Left lung (tissue), 8 donors: Measurements from ENCODE around the gene SMPD4. TPM values are rescaled to one million over a fixed set of nuclear protein-coding genes. Genes with fewer than 3 reads are reported as not detected.

Experiments
- polyA plus RNA-seq, 6 donors: library from polyadenylated mRNA; unstranded; fragments of 120-200 nt; gene quantifications; one replicate each; pipeline ENCODE4 v1.2.1, GENCODE V29; 2013; ENCODE audit not compliant: insufficient read length in 6 of 6
- total RNA-seq, 2 donors: library from RNA; stranded (reverse); fragmentation: NEBNext Ultra II Directional; extraction: Animal tissue kit (Norgen Biotek cat#: 25700); gene quantifications; one replicate each; pipeline ENCODE4 v1.2.1, GENCODE V29; 2021
- donor health status: DM: no; HTN: yes; CAD: no.
- donor health status: DM: no; HTN: no; CAD: no.

Gene SMPD4
- total and polyA plus RNA-seq, 8 donors = 37.9 to 82.4 (median 62.0) TPM

Other genes starting within 250 kb of the SMPD4 start
- gene RAB6C, start 201.9 kb downstream of the SMPD4 start, total RNA-seq = not detected
- under 1 TPM; 0.09 to 0.78 (median 0.26) TPM for gene RAB6C, start 201.9 kb downstream of the SMPD4 start, polyA plus RNA-seq
- not detected for gene POTEF, start 52.4 kb downstream of the SMPD4 start, total RNA-seq
- gene POTEF, start 52.4 kb downstream of the SMPD4 start, polyA plus RNA-seq = under 1 TPM in 5 of 6 donors, not detected in 1; 0.06 to 0.47 (median 0.17) TPM
- gene CCDC74B, start 36.5 kb downstream of the SMPD4 start, total RNA-seq = 1 to 10 TPM; 1.1 to 2.4 TPM
- 1 to 10 TPM; 3.0 to 5.0 (median 4.2) TPM for gene CCDC74B, start 36.5 kb downstream of the SMPD4 start, polyA plus RNA-seq
- gene MZT2B, start 660 bp upstream of the SMPD4 start, total RNA-seq = 100 to 1,000 TPM; 151 to 178 TPM
- 100 to 1,000 TPM in 3 of 6 donors, 10 to 100 TPM in 3; 67.7 to 168 (median 94.0) TPM for gene MZT2B, start 660 bp upstream of the SMPD4 start, polyA plus RNA-seq
- gene TUBA3E, start 16.8 kb upstream of the SMPD4 start, total RNA-seq = not detected
- gene TUBA3E, start 16.8 kb upstream of the SMPD4 start, polyA plus RNA-seq = under 1 TPM in 2 of 6 donors, not detected in 4; 0.14 to 0.20 TPM
- gene IMP4, start 161.3 kb upstream of the SMPD4 start, total RNA-seq = 10 to 100 TPM; 52.3 to 82.2 TPM
- 10 to 100 TPM; 29.2 to 40.6 (median 32.2) TPM for gene IMP4, start 161.3 kb upstream of the SMPD4 start, polyA plus RNA-seq
- gene PTPN18, start 174.5 kb upstream of the SMPD4 start, total RNA-seq = 10 to 100 TPM; 66.7 to 74.7 TPM
- gene PTPN18, start 174.5 kb upstream of the SMPD4 start, polyA plus RNA-seq = 10 to 100 TPM; 35.1 to 42.4 (median 37.7) TPM